Uterus (tissue), 4 donors: ENCODE results near the gene RRAS. TPM values are rescaled to one million over a fixed set of nuclear protein-coding genes. Genes with fewer than 3 reads are reported as not detected.

Experiments used
- DNase-seq, 2 donors: peaks; one replicate each; pipeline ENCODE4 v3.0.0-alpha.2; 2019 to 2020
- H3K27ac ChIP-seq, 2 donors: fragments of 200-600 bp; sonication (generic); 1 replicate in 1 of 2; 2 replicates in 1 of 2; pipeline ENCODE4 v1.5.1; 2016 to 2018
- H3K27me3 ChIP-seq, 2 donors: fragments of 200-600 bp; sonication (generic); one replicate each; pipeline ENCODE4 v1.5.1; 2018 to 2019; ENCODE audit warnings: control low read depth in 1 of 2
- H3K36me3 ChIP-seq, 2 donors: fragments of 200-600 bp; sonication (generic); one replicate each; pipeline ENCODE4 v1.5.1; 2019; ENCODE audit warnings: control low read depth in 1 of 2
- H3K4me1 ChIP-seq, 2 donors: fragments of 200-600 bp; sonication (generic); one replicate each; pipeline ENCODE4 v1.5.1; 2018 to 2019; ENCODE audit warnings: control low read depth in 1 of 2
- H3K4me3 ChIP-seq, 2 donors: fragments of 200-600 bp; sonication (generic); 1 replicate in 1 of 2; 2 replicates in 1 of 2; pipeline ENCODE4 v1.5.1; 2018 to 2019; ENCODE audit warnings: mild to moderate bottlenecking in 1 of 2
- H3K9me3 ChIP-seq, 2 donors: fragments of 200-600 bp; sonication (generic); one replicate each; pipeline ENCODE4 v1.5.1; 2019; ENCODE audit warnings: control low read depth in 1 of 2
- POLR2A ChIP-seq, 2 donors: fragments of 450-650 bp; IDR thresholded peaks; one replicate each; pipeline ENCODE4 v1.6.1; 2016; ENCODE audit warnings: antibody characterized with exemption in 2 of 2, mild to moderate bottlenecking in 1 of 2, moderate library complexity in 1 of 2
- intact Hi-C: fragments of 100-400 bp; cut with DNase I; formaldehyde crosslinking; loops from one replicate; pipeline ENCODE4 v1.15.1; 2023; ENCODE audit warnings: low total_unique reads
- total RNA-seq, 4 donors: library from RNA; depleted of rRNA in 3 of 4; stranded (reverse); fragments of >200 nt in 3 of 4; gene quantifications; one replicate each; pipeline versions ENCODE4 v1.1.0 to v1.2.4, GENCODE V29; 2014 to 2023
- TF ChIP-seq, protein P1 (sequence below), 4 experiments: fragments of 200-600 bp in 2 of 4; fragments of 450-650 bp in 2 of 4; sonication (generic) in 2 of 4; IDR thresholded peaks; one replicate each; pipeline ENCODE4 v1.5.1; 2016 to 2019; ENCODE audit warnings: antibody characterized with exemption in 4 of 4, mild to moderate bottlenecking in 2 of 4, moderate library complexity in 1 of 4
- donor health status: DM: yes; HTN: yes; CAD: no.

RRAS gene
- total RNA-seq, 4 donors from 2014 or later, result 17.1 to 106 (median 47.7) TPM

DNA sequence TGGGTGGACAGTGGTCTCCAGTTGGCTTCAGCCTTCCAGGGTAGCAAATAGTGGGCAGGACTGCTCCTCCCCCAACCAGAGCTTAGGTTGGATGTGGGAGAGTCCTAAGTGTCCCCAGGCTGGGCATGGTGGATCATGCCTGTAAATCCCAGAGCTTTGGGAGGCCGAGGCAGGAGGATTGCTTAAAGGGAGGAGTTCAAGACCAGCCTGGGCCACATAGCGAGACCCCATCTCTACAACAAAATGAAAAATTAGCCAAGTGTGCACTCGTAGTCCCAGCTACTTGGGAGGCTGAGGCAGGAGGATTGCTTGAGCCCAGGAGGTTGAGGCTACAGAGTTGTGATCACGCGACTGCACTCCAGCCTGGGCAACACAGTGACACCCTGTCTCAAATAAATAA lies 7.4 kb downstream of the RRAS start:
- Histone ChIP-seq H3K9me3 (no peaks in the 10 kb centered on the region), H3K36me3 (no peaks in the 10 kb centered on the region), H3K27ac (no peak overlapping the region), H3K4me3 (no peak overlapping the region), H3K27me3 (no peaks in the 10 kb centered on the region), H3K4me1 (no peaks in the 10 kb centered on the region)
- intact Hi-C loops, result no loop called here
- no peak for TF ChIP-seq POLR2A (IDR thresholded peaks at IDR 0.05)
- TF ChIP-seq, protein P1, sequence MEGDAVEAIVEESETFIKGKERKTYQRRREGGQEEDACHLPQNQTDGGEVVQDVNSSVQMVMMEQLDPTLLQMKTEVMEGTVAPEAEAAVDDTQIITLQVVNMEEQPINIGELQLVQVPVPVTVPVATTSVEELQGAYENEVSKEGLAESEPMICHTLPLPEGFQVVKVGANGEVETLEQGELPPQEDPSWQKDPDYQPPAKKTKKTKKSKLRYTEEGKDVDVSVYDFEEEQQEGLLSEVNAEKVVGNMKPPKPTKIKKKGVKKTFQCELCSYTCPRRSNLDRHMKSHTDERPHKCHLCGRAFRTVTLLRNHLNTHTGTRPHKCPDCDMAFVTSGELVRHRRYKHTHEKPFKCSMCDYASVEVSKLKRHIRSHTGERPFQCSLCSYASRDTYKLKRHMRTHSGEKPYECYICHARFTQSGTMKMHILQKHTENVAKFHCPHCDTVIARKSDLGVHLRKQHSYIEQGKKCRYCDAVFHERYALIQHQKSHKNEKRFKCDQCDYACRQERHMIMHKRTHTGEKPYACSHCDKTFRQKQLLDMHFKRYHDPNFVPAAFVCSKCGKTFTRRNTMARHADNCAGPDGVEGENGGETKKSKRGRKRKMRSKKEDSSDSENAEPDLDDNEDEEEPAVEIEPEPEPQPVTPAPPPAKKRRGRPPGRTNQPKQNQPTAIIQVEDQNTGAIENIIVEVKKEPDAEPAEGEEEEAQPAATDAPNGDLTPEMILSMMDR (IDR thresholded peaks at IDR 0.05), result no peak
- DNase-seq, result no peak

DNA sequence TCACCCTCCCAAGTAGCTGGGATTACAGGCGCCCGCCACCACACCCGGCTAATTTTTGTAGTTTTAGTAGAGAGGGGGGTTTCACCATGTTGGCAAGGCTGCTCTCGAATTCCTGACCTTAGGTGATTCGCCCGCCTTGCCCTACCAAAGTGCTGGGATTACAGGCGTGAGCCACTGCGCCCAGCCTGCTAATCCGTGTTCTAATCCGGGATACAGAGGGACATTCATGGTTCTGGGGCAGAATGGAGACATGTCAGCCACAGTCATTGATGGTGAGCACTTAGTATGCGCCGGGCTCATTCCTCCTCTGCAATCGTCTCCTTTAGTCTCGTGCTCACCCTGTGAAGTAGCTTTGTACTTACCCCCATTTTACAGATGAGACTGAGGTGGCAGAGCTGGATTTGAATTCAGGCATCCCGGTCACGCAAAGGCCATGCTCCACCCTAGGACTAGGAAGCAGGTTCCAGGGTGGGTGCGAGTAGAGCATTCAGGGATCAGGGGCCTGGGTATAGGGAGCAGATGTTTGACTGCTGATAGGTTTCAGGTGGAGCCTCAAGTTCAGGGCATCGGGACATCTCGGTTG lies 8.2 kb downstream of the RRAS start:
- intact Hi-C loops, result no loop called here
- no peak for TF ChIP-seq POLR2A (IDR thresholded peaks at IDR 0.05)
- TF ChIP-seq, protein P1 (IDR thresholded peaks at IDR 0.05), result no peak
- Histone ChIP-seq H3K9me3 (no peaks in the 10 kb centered on the region), H3K27me3 (no peaks in the 10 kb centered on the region), H3K27ac (no peak overlapping the region), H3K4me3 (no peak overlapping the region), H3K36me3 (no peaks in the 10 kb centered on the region), H3K4me1 (no peaks in the 10 kb centered on the region)
- no peak for DNase-seq

DNA sequence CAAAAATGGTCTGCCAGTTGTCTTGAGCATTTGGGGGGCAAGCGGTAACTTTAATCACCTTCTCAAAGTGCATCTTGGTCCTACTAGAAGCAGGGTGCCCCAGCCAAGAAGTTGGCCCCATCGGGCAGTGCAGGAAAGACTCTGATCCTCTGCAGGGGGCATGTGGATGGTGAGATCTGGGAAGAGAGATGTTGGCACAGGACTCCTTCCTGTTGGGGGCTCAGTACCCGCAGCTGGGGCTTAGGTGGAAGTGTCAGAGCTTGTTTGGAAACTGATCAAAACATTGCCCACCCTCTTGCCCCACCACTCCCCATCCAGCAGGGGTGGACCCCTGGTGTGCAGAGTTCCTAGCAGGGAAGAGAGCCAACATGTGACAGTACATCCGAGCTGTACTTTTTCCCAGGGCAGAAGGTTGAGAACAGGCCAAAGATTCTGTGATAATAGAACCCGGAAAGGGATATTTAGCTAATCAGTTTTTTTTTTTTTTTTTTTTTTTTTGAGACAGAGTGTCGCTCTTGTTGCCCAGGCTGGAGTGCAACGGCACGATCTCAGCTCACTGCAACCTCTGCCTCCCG lies 8.8 kb downstream of the RRAS start:
- DNase-seq, result no peak
- no peaks in the 10 kb centered on the region for H3K4me1 ChIP-seq
- no peaks in the 10 kb centered on the region for H3K9me3 ChIP-seq
- intact Hi-C loops, result no loop called here
- H3K4me3 ChIP-seq, result no peak overlapping the region
- no peak for TF ChIP-seq POLR2A (IDR thresholded peaks at IDR 0.05)
- TF ChIP-seq, protein P1 (IDR thresholded peaks at IDR 0.05), result no peak
- peak overlapping the region in 1 of 2 donors; percentile 45 for H3K27ac ChIP-seq
- no peaks in the 10 kb centered on the region for H3K27me3 ChIP-seq
- H3K36me3 ChIP-seq, result no peaks in the 10 kb centered on the region

DNA sequence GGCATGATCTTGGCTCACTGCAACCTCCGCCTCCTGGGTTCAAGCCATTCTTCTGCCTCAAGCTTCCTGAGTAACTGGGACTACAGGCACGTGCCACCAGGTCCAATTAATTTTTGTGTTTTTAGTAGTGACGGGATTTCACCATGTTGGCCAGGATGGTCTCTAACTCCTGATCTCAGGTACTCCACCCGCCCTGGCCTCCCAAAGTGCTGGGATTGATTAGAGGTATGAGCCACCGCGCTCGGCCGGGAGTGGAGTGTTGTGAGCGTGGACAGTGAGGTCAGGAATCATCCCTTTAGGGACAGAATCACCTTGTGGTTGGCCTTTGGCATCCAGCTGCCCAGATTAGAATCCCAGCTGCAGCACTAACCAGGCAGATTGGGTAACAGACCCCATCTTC lies 10.3 kb downstream of the RRAS start:
- no peak for DNase-seq
- no peak overlapping the region for H3K4me3 ChIP-seq
- no peaks in the 10 kb centered on the region for H3K4me1 ChIP-seq
- no peak for TF ChIP-seq POLR2A (IDR thresholded peaks at IDR 0.05)
- TF ChIP-seq, protein P1 (IDR thresholded peaks at IDR 0.05), result no peak
- H3K36me3 ChIP-seq, result no peaks in the 10 kb centered on the region
- H3K27ac ChIP-seq, result no peak overlapping the region
- no peaks in the 10 kb centered on the region for H3K9me3 ChIP-seq
- no peaks in the 10 kb centered on the region for H3K27me3 ChIP-seq
- intact Hi-C loops, result no loop called here

DNA sequence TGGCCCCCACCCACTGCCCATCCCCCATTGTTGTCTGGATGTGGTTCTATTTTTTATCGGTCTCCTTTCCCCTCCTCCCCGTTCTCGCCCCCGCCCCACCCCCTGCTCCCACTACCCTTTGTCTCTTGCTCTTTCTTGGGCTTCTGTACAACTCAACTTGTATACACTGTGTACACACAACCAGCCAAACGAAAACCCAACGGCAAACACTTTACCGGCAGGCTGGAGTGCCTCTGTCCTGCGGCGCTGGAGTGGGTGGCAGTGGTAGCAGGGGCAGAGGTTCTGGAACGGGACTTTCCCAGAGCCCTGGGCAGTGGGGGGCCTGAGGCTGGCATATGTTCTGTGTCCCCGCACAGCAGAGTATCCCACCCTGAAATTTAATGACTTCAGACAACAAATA lies 13.7 kb downstream of the RRAS start:
- no peaks in the 10 kb centered on the region for H3K4me1 ChIP-seq
- H3K9me3 ChIP-seq, result no peaks in the 10 kb centered on the region
- H3K4me3 ChIP-seq, result no peak overlapping the region
- no peaks in the 10 kb centered on the region for H3K27me3 ChIP-seq
- H3K36me3 ChIP-seq, result no peaks in the 10 kb centered on the region
- no peak for DNase-seq
- TF ChIP-seq, protein P1 (IDR thresholded peaks at IDR 0.05), result no peak
- TF ChIP-seq POLR2A (IDR thresholded peaks at IDR 0.05), result no peak
- no peak overlapping the region for H3K27ac ChIP-seq
- intact Hi-C loops, result no loop called here
